GM18502 (cell line): ENCODE data around the gene GRB7.
A peak's percentile ranks its signal among the peaks of the same experiment; 100 is the strongest.

Experiments used
- ATAC-seq: cut with Tn5 transposase; IDR thresholded peaks from one replicate; pipeline ENCODE4 v1.9.1; 2021; ENCODE audit warnings: mild to moderate bottlenecking; ENCODE audit not compliant: unreplicated experiment, poor library complexity

Gene GRB7

GRCh38 chr17:39765766-39766165 is 28.0 kb downstream of the GRB7 start:
- ATAC-seq = no peak

GRCh38 chr17:39767147-39767546 is 29.4 kb downstream of the GRB7 start:
- no peak for ATAC-seq

- peak; percentile 67 for ATAC-seq
Measured at GRCh38 chr17:39769974-39770587, 32.3 kb downstream of the GRB7 start.

GRCh38 chr17:39772415-39772814 is 34.7 kb downstream of the GRB7 start:
- no peak for ATAC-seq

GRCh38 chr17:39772987-39773934 is 35.5 kb downstream of the GRB7 start:
- no peak for ATAC-seq

GRCh38 chr17:39774047-39774446 is 36.3 kb downstream of the GRB7 start:
- no peak for ATAC-seq

- ATAC-seq = no peak
Measured at GRCh38 chr17:39775031-39775430, 37.3 kb downstream of the GRB7 start.

GRCh38 chr17:39776252-39776651 is 38.5 kb downstream of the GRB7 start:
- ATAC-seq = no peak

- peak; percentile 50 for ATAC-seq
Measured at GRCh38 chr17:39777534-39778365, 40.0 kb downstream of the GRB7 start.

GRCh38 chr17:39781031-39781860 is 43.5 kb downstream of the GRB7 start:
- ATAC-seq = no peak

- ATAC-seq = no peak
Measured at GRCh38 chr17:39781861-39782213, 44.1 kb downstream of the GRB7 start.

GRCh38 chr17:39782481-39782880 is 44.7 kb downstream of the GRB7 start:
- no peak for ATAC-seq

GRCh38 chr17:39782980-39783379 is 45.2 kb downstream of the GRB7 start:
- ATAC-seq = no peak

- ATAC-seq = no peak
Measured at GRCh38 chr17:39787041-39787440, 49.3 kb downstream of the GRB7 start.

GRCh38 chr17:39787743-39788484 is 50.2 kb downstream of the GRB7 start:
- ATAC-seq = no peak

- no peak for ATAC-seq
Measured at GRCh38 chr17:39791111-39791992, 53.6 kb downstream of the GRB7 start.

GRCh38 chr17:39792526-39793221 is 54.9 kb downstream of the GRB7 start:
- no peak for ATAC-seq
